Measurements from ENCODE around the gene TBX4.
"Not testable (repeated sequence)": the region's sequence is repeated elsewhere in the genome, so short reads cannot be mapped to it uniquely, and the experiment has no call there.

The TBX4 gene

DNA sequence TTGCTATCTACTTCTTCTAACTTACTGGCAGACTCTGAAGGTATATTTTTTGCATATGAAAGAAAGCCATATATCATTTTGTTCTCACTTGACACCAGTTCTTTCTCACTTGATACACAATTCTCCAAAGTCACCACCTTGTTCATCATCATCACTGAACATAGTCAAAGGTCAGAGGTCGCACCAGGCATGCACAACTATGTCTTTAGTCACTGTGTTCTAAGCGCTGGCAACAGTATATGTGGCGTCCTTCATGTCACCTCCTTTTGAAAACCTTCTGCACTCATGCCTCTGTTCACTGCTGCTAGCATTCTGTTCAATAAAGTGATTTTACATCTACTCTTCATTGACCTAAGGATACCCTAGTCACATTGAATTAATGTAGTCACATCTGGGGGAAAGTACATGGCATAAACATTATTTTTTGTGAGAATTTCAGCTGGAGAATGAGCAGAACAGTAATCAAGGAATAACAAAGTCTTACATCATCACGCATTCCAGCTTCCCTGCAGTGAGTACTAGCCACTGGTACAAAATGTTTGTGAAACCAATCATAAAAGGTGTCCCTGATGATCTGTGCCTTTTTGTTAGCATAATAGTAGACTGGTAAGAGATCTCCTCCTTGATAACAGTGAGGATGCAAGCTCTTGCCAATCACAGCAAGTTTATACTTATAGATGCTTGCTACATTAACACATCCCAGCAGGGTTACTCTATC is 20.5 kb upstream of the TBX4 start:
- DNase-seq = no peak

DNA sequence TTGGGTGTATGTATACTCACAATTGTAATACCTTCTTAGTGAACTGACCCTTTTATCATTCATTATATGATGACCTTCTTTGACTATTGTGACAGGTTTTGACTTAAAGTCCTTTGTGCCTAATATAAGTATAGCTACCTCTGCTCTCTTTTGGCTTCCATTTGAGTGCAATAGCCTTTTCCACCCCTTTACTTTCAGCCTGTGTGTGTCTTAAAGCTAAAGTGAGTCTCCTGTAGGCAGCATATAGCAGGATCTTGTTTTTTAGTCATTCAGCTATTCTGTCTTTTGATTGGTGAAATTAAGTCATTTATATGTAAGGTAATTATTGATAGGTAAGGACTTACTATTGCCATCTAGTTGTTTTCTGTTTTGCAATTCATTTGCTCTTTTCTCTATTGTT is 15.9 kb upstream of the TBX4 start:
- no peak for DNase-seq

DNA sequence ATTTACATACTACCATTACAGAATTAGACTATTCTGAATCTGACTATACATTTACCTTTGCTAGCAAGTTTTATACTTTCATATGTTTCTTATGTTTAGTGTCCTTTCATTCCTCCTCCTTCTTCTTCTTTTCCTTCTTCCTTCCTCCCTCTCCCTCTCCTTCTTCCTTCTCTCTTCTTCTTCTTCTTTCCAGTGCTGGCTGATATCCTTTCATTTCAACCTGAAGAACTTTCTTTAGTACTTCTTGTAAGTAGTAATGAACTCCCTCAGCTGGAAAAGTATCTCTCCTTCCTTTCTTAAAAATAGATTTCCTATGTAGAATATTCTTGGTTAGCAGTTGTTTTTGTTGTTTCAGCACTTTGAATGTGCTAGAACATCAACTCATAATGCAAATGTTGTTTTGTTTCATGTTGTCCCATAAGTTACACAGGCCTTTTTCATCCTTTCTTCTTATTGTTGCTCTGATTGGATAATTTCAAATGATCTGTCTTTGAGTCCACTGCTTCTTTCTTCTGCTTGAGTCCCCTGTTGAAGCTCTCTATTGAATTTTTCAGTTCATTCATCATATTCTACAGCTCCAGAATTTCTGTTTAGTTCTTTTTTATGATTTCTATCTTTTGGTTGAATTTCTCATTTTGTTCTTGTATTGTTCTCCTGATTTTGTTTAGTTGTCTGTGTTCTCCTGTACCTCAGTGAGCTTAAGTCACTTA is 15.1 kb upstream of the TBX4 start:
- DNase-seq = no peak

DNA sequence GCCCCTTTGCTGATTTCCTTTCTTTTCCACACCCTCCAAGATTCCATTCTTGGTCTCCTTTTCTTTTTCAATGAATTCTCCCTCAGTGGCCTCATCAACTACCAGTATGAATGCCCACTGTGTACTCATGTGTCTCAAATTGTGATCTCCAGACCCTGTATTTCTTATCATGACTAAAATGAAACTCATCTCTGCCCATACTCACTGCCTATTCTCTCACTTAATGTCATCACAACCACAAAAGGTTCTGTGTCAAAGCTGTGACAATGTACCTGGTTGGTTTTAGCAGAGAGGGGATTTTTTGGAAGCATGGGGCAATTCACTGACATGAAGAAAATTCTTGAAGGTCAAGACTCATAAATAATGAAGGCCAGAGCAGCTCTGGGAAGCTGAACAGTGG is 11.5 kb upstream of the TBX4 start:
- DNase-seq = no peak

DNA sequence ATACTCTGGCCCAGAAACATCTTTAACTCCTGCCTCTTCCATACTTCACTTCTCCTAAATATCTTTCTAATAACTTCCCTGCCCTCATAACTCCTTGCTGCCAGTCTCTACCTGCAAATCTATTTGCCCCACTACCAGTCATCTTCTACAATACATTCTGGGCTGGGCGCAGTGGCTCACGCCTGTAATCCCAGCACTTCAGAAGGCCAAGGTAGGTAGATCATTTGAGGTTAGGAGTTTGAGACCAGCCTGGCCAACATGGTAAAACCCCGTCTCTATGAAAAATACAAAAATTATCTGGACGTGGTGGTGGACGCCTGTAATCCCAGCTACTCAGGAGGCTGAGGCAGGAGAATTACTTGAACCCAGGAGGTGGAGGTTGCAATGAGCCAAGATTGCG is 10.7 kb upstream of the TBX4 start:
- DNase-seq = not testable (repeated sequence)

DNA sequence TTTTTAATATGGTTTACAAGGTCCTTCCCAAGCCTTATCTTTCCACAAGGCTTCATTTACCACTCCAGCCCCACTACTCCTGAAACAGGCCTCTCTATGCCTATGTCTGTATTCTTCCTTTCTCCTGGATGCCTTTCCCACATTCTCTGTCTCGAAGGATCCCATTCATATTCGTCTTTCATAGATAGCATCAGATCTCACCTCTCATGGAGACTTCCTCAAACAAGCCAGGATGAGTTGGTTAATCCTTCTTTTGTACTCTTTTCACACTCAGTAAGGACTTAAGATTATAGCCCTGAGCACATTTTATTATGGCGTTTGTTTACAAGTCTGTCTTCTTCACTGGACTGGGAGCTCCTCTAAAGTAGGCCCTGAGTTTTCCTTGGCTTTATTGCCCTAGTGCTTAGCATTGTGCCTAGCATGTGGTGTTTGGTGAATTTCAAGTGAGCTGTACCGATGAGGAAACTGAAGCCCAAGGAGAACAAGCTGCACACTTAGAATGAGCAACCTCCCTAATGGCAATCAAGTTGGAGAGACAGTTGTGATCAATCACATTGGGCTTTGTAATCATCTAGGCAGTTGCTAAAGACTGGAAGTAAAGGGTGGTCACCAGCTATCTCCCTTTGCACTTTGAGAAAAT is 10.0 kb upstream of the TBX4 start:
- DNase-seq = no peak

DNA sequence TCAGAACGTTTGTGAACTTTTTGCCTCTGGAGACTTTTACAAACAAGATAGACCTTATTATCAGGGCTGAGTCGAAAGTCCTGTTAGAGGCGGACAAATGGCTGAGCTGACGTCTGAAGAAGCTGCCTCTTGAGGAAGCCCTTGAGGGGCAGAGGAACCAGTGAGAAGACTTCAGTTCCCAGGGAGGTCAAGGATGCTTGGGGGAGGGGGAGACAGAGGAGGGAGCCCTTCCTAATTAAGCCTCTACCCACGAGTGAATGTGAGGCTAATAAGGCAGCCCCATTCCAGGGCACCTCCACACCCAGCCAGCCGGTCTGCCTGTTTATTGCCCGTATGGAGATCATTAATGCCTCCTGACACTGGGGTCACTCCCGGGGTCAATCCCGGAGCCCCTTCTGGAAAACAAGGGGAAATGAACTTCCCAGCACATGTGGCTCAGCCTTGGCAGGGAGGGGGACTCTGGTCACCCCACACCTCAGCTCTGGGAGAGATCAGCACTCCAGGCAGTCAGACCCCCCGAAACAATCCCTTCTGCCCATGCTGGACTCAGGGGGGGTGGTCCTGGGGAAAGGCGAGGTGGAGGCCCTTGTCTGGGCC is 9.2 kb upstream of the TBX4 start:
- DNase-seq = no peak

DNA sequence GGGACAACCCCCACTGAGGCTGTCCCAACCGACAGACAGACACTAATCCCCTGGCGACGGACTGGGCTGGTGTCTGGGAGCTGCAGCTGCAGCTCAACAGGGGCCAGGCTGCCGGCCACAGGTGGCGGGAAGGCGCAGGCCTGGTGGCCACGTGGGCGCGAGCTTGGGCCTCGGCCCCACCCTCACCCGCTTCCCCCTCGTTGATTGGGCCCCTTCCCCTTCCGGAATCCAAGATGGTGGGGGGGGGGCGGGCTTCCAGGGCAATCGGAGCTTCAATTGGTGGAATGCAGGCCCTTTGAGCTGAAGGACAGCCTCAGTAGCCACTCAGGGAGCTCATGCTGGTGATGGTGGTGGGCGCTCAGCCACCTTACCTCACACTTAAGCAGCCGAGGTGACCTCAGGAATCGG is 8.7 kb upstream of the TBX4 start:
- DNase-seq = no peak

DNA sequence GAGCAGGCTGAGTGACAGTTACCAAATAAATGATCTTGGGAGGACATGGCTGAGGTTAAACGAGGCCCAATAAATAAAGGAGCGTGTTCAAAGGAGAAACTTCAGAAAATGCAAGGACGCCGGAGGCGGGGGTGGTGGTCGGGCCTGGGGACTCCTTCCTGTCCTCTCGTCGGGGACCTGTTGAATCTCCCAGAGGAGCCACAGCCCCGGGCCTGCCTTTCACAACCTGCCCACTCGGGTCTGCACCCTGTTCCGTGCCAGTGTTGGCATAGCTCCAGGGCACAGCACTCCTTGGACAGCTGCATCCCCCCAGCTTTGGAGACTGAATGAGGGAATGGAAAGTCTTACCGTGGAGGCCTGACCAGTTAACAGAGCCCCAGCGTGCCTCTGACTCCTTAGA is 8.1 kb upstream of the TBX4 start:
- no peak for DNase-seq

DNA sequence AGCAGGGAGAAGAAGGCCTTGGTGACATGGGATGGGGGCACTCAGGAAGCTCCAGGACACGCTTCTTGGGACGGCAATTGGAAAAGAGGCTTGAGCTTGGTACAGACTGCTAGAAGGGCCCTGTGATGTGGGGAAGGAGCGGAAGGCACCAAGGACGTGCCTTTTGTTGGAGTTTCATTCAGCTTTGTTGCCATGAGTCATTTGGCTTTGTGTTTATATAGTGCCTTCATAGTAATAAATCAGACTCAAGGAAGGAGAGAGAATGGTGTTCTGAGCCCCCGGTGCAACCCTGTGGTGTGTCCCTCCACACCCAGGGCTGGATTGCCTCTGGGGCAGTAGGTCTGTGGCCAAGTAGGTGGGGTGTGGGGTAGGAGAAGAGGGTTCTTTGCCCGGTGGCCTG is 7.4 kb upstream of the TBX4 start:
- no peak for DNase-seq

DNA sequence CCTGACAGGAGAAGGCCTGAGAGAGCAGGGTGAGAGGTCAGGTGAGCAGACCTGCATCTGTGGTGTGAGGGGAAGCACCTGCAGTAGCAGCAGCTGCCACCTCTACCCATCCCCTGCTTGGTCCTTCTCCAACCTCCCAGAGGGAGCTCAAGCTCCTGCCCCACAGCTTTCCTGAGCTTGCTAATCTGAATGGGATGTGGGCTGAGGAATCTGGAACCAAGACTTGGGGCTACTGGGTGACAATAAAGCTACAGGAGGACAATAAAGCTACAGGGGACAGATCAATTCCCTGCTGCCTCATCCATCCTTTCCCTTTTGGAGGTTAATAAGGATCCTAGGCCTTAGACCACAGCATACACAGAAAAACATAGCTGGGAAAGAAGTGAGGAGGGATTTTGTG is 4.9 kb upstream of the TBX4 start:
- no peak for DNase-seq

DNA sequence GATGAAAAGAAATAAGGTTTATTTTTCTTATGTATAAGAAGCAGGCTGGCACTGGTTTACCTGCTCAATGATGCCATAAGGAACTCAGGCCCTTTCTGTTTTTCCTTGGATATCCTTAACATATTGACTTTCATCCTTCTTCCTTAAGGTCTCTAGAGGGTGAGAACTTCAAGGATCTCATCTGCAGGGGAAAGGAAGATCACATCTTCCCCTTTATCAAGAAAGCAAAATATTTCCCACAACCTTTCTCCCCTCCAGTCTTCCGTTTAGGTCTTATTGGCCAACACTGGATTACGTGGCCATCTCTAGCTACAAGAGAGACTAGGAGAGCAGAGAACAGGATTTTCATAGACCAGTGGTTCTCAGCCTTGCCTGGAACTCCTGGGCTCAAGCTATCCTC is 4.2 kb upstream of the TBX4 start:
- no peak for DNase-seq

DNA sequence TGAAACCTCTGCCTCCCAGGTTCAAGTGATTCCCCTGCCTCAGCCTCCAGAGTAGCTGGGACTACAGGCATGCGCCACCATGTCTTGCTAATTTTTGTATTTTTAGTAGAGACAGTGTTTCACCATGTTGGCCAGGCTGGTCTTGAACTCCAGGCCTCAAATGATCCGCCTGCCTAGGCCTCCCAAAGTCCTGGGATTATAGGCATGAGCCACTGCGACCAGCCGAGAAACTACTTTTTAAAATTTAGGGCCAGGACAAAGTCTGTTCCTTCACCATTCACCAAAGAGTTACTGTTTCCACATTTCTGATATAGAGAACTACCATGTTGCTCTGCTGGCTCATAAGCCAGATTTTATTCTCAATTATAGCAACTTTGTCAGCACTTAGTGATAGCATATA is 3.1 kb upstream of the TBX4 start:
- DNase-seq = not testable (repeated sequence)

DNA sequence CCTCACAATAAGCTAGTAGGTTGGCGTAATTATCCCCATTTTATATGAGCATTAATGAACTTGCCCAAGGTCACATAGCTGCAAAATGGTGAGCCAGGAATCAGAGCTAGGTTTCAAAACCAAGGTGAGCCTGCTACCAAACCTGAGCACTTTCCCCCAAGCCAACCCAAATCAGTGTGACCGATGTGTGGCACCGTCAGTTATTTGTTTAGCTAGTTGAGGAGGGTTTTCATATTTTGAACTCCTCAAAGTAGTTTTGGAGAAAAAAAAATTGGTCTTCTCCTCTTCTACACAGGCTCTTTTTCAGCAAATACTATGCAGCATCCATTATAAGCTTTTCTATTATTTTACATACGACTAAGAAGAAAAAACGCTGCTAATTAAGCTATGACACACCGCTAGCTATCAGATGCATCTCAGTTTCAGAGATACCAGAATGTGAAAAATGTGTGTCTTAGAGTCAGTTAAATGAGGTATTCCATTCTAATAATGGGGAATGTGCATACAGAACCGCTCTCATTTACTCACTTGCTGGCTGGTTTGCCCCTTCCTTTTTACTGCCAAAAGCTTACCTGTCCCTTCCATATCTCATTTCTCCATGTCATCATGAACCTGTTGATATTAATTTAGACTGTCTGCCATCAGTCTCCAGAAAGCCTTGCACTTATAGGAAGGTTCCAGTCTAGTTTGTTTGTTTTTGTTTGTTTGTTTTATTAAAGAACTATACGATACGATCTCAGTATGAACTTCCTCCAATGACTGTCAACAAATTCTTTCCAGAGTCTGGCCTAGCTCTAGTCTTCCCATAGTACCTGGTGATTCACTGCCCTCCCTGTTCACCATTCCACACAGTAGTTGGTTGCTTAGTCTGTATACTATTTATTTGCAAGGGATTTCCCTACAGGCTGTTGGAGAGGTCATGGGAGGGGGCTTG is 2.2 kb upstream of the TBX4 start:
- DNase-seq = no peak

DNA sequence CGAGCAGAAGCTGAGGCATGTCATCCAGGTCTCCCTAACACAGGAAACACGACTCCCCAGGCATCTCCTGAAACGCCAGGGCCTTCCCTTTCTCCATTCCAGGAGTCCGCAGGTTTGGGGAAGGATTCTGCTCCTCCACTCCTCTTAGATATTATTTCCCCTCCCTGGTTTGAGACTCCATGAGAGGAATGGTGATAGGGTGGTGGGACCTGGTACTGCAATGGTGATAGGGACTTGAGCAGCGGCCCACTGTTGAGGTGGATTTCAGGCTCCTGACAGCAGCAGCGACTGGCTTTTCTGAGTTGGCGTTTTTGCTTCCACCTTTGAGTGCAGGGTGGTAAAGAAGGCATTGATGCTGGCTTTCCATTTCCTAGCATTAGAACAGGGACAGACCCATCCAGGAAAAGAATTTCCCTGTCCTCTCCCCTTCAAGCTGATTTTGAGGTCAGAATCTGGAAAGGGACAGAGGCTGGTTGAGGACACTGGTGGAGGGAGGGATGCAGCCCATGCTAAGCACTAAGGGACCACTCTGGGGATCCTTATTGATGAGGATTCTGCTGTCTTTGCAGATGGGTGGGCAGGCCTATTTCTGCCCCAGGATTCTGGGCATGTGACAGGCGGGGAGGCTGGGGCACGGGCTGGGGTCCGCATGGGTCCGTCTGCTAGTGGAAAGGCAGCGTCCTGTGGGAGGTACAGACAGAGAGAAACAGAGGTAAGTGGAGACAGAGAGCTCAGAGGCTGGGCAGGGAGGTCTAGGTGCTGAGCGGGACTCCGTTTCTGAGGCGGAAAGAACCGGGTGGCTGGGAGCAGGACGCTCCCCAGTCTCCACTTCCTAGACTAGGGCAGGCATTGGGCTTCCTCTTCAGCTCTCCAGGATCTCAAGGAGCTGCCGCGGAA is 1.3 kb upstream of the TBX4 start:
- no peak for DNase-seq

DNA sequence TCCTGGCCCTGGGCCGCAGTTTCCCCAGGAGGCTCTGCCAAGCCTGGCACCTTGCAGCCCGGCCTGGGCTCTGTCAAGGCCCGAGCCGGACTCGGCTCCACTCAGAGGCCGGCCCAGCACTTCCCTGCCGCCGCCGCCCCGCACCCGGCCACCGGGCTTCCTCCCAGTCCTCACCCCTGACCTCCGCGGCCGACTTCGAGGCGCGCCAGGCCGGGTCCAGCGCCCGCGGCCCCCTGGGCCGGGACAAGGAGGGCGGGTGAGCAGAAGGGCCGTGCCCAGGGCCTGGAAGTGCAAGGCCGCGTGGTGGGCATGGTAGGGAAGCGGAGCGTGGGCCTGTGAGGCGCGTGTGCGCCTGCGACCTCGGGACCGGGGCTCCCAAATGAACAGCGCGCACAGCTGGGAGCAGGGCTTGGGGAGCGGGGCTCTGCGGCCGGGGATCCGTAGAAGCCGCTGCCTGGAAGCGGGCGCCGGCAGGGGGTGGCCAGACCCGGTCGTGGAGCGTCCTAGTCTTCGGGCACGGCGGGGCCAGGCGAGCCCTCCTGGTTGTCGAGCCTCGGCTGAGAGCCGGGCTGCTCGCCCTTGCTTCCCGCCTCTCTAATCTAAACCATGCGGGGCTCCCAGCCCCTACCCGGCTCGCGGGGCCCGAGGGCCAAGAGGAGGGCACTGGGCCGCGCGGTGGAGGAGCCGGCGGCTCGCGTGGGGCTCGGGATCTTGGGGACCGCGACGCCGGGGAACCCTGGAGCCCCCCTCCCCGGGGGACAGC is 503 bp upstream of the TBX4 start:
- DNase-seq = no peak

DNA sequence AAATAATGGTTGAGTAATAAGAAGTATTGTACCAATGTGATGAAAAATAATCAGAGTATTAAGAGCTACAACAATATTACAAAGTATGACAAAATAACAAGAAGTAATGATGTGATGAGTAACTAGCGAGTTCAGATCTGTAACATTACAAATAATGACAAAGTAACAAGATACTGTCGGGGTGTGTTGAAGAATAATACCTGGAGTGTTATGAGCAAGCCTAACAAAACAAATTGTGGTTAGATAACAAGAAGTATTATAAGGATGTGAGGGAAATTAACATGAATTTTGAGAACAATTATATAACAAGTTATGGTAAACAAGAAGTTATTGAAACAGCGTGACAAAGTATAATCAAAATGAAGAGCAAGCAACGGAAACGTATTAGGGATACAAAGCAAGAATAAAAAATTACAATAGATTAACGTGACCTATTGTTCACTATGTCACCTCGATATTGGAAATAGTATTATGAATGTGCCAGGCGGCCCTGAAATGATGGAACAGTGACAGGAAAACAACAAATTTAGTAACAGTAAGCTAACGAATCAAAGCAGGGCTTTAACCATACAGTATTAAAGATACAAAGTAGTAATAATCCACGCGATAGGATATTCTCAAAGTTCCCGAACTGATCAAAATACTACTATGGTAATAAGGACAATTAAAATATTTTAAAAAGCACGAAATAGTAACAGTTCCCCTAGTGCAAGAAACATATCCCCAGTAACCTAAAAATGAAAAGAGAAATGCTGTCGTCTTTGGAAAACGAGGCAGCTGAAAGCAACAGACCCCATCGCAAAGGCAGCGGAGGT is 1.6 kb downstream of the TBX4 start:
- no peak for DNase-seq

DNA sequence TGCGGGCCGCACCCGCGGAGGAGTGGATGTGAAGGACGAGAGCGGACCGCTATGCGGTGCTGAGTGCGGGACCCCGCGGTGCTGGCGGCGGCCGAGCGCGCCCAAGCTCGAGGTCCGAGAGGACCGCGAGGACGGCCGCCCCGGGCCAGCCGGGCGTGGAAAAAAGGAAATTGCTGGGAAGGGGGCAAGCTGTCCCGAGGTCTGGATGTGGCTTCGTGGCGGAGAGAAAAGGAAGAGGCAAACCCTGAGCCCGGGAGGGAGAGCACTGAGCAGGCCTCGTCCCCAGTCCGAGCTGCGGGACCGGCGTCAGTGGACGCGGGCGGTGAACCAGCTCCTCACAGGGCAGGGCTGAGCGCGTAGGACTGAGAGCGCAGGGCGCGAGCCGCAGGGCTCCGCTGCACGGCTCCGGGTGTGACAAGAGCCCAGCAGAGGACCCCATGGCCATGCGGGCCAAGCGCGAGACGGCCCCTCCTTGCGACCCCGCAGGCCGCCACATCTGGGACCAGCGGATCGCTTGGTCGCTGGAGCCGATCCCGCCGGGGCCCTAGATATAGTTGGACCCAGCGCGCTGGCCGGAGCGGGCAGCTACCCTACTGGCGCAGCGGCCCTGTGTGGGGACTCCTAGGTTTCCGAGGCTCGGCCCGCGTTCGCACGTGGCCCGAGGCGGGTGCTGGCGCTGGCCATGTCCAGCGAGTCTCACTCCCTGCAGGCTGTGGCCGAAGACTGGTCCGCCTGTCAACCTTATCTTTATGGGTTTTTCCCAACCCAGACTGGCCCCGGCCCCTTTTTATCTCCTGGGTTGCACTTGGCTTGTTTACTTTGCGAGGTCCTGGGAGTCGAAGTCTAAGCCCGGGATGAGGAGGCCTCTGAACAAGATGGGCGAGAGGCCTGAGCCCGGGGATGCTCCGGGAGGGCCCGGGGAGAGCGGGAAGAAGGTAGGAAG is 2.4 kb downstream of the TBX4 start:
- DNase-seq = no peak
